ENCODE results near the gene GPR156. TPM values are rescaled to one million over a fixed set of nuclear protein-coding genes. Genes with fewer than 3 reads are reported as not detected.

Gene GPR156
- total and polyA plus RNA-seq, 2 of the 4 experiments (the other 2 are of a cell fraction), result 0.09 to 0.18 TPM

GRCh38 chr3:120274739-120275167 lies 10.3 kb downstream of the GPR156 start:
- Histone ChIP-seq H3K4me2 (ENCODE audit: low read depth, low read length) (no peak overlapping the region), H2AK9ac (replicated peaks; ENCODE audit: low read depth, low read length, poor library complexity) (no peak overlapping the region), H2AFZ (replicated peaks; ENCODE audit: low read length, poor library complexity) (no peak overlapping the region), H2BK20ac (ENCODE audit: low read depth, low read length) (no peak overlapping the region), H3K4me1 (ENCODE audit: control insufficient read depth, insufficient read depth, low read length) (no peaks in the 10 kb centered on the region), H2BK15ac (ENCODE audit: low read depth, low read length) (no peak overlapping the region), H3K9ac (ENCODE audit: low read depth, low read length) (no peak overlapping the region), H3K23ac (ENCODE audit: low read depth, low read length) (no peak overlapping the region), H3K27me3 (ENCODE audit: control insufficient read depth, insufficient read depth, low read length) (peaks cover 19% of the 10 kb centered on the region), H4K91ac (ENCODE audit: insufficient read depth, low read depth, low read length) (no peak overlapping the region), H3K4me3 (ENCODE audit: insufficient read depth, low read depth, low read length) (no peak overlapping the region), H3K14ac (replicated peaks; ENCODE audit: low read depth, low read length) (no peak overlapping the region), H3K56ac (ENCODE audit: extremely low read depth, insufficient read depth, low read length) (no peak overlapping the region), H3K9me3 (ENCODE audit: control insufficient read depth, insufficient read depth, low read length) (no peaks in the 10 kb centered on the region), H2AK5ac (ENCODE audit: low read depth, low read length) (no peak overlapping the region), H3K36me3 (ENCODE audit: control insufficient read depth, insufficient read depth, low read length) (no peaks in the 10 kb centered on the region), H4K5ac (ENCODE audit: low read depth, low read length) (no peak overlapping the region), H4K8ac (ENCODE audit: low read depth in 2 of 2, low read length in 2 of 2) (no peak overlapping the region), H3K9me1 (ENCODE audit: insufficient read depth, low read length) (no peaks in the 10 kb centered on the region), H3K79me1 (ENCODE audit: low read depth in 1 of 2, low read length in 2 of 2) (no peaks in the 10 kb centered on the region), H2BK120ac (ENCODE audit: low read depth, low read length) (no peak overlapping the region), H3K27ac (ENCODE audit: insufficient read depth, low read length) (no peak overlapping the region), H3K4ac (ENCODE audit: low read depth, low read length) (no peak overlapping the region), H2BK5ac (ENCODE audit: low read depth, low read length, poor library complexity, severe bottlenecking) (no peak overlapping the region), H4K20me1 (ENCODE audit: insufficient read depth, low read length) (no peaks in the 10 kb centered on the region), H3K18ac (ENCODE audit: low read depth, low read length) (no peak overlapping the region)
- no TSS peak for BruUV-seq (replicated peaks)
- no peak for TF ChIP-seq FOS (IDR thresholded peaks at IDR 0.05; ENCODE audit: low read depth, low read length)
- TF ChIP-seq NFE2L2 (IDR thresholded peaks at IDR 0.05; ENCODE audit: low read depth, low read length), result no peak
- TF ChIP-seq RCOR1 (IDR thresholded peaks at IDR 0.05; ENCODE audit: insufficient replicate concordance, low read length), result no peak
- no peak for TF ChIP-seq MAZ (IDR thresholded peaks at IDR 0.05; ENCODE audit: borderline replicate concordance, low read depth, low read length)
- TF ChIP-seq CHD1 (IDR thresholded peaks at IDR 0.05; ENCODE audit: low read depth, low read length), result no peak
- TF ChIP-seq CEBPB (IDR thresholded peaks at IDR 0.05; ENCODE audit: low read depth, low read length), result no peak
- no peak for TF ChIP-seq MXI1 (IDR thresholded peaks at IDR 0.05; ENCODE audit: borderline replicate concordance, low read depth, low read length)
- TF ChIP-seq RAD21 (IDR thresholded peaks at IDR 0.05; ENCODE audit: low read length), result no peak
- ATAC-seq (ENCODE audit: low read depth) (peak; percentile 54), DNase-seq (peak; percentile 25)
- in situ Hi-C loops (cut with MboI; ENCODE audit: low sequenced_read_pairs), result no loop called here
- ChIA-PET CTCF (no interaction called here), POLR2A (ENCODE audit: unreplicated experiment) (no interaction called here)
- dilution Hi-C loops (cut with HindIII; ENCODE audit: low sequenced_read_pairs, unreplicated experiment), result no loop called here
- WGBS, 2 experiments (ENCODE audit: extremely low coverage in 2 of 2, insufficient read length in 1 of 2), result 30% methylated on average over 2 of the region's 5 CpGs; no CpG with 5 or more reads in 1 of the 2 experiments
- intact Hi-C loops (cut with micrococcal nuclease), result no loop called here
